Nephron progenitor cell (in vitro differentiated cells): ENCODE results near the gene PTPRD.

Experiments used
- DNase-seq: peaks from one replicate; pipeline ENCODE4 v3.0.0; 2021
- H3K27ac Mint-ChIP-seq: 2 replicates; pipeline ENCODE4 v1.8.0; 2021; ENCODE audit warnings: mild to moderate bottlenecking, moderate library complexity, mixed read lengths
- H3K27me3 Mint-ChIP-seq: 2 replicates; pipeline ENCODE4 v1.8.0; 2021; ENCODE audit warnings: mild to moderate bottlenecking, low read depth, mixed read lengths; ENCODE audit not compliant: poor library complexity
- H3K36me3 Mint-ChIP-seq: 2 replicates; pipeline ENCODE4 v1.8.0; 2021; ENCODE audit warnings: low read depth, mixed read lengths
- H3K4me1 Mint-ChIP-seq: 2 replicates; pipeline ENCODE4 v1.8.0; 2021; ENCODE audit warnings: mixed read lengths
- H3K4me3 Mint-ChIP-seq: 2 replicates; pipeline ENCODE4 v1.8.0; 2021; ENCODE audit warnings: mild to moderate bottlenecking, moderate library complexity, mixed read lengths
- H3K9me3 Mint-ChIP-seq: 2 replicates; pipeline ENCODE4 v1.8.0; 2021; ENCODE audit warnings: mild to moderate bottlenecking, moderate library complexity, mixed read lengths
- CTCF ChIP-seq: fragments of 200-600 bp; sonication (generic); IDR thresholded peaks from 2 replicates; pipeline ENCODE4 v1.5.0; 2021; ENCODE audit warnings: antibody characterized with exemption

PTPRD gene

DNA sequence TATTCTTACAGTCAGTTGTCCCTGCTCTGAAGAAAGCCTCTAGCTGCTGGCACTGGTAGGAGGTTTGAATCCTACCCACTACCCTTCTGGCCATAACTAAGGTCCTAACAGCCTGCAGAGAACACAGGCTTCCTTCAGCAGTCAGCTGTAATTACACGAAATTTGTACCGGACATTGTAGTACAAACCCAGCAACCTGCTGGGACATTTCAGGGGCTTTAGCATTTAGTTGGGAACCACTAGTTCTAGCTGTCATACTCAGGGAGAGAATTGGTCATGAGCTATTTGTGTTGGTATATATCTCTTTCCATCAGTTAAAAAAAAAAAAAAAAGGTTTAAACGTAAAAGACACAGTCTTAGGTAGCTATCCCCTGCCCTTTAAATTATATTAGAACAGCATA is 1743.0 kb downstream of the PTPRD start:
- DNase-seq, result no peak
- H3K36me3 Mint-ChIP-seq, result no peaks in the 10 kb centered on the region
- H3K9me3 Mint-ChIP-seq, result no peaks in the 10 kb centered on the region
- no peak overlapping the region for H3K4me3 Mint-ChIP-seq
- H3K27me3 Mint-ChIP-seq, result no peaks in the 10 kb centered on the region
- peaks cover 27% of the 10 kb centered on the region for H3K4me1 Mint-ChIP-seq
- H3K27ac Mint-ChIP-seq, result no peak overlapping the region
- TF ChIP-seq CTCF, result no peak

- Mint-ChIP-seq H3K9me3 (no peaks in the 10 kb centered on the region), H3K36me3 (no peaks in the 10 kb centered on the region), H3K4me3 (no peak overlapping the region), H3K27me3 (no peaks in the 10 kb centered on the region), H3K4me1 (peaks cover 36% of the 10 kb centered on the region), H3K27ac (no peak overlapping the region)
- DNase-seq, result no peak
- TF ChIP-seq CTCF, result no peak
Measured at GRCh38 chr9:8868632-8869031, 1744.2 kb downstream of the PTPRD start.

- Mint-ChIP-seq H3K27ac (no peak overlapping the region), H3K27me3 (no peaks in the 10 kb centered on the region), H3K9me3 (no peaks in the 10 kb centered on the region), H3K4me3 (no peak overlapping the region), H3K4me1 (peaks cover 33% of the 10 kb centered on the region), H3K36me3 (no peaks in the 10 kb centered on the region)
- no peak for DNase-seq
- no peak for TF ChIP-seq CTCF
Measured at GRCh38 chr9:8867148-8867547, 1745.7 kb downstream of the PTPRD start.

DNA sequence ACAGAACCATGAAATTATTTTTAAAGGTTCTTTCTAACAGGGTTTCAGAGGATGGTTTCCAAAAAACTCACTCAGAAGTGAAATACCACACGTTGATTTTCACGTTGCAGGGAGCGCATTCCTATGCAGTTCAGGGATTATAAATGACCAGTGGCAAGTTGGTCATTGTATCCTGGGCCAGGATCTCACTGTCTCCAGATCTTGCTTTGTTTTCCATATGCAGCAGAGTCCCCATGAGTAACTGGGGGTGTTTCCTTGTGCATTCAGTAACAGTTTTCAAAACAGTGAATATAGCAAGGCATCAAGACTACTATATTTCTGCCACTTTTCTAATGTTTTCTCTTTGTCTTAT is 1748.3 kb downstream of the PTPRD start:
- H3K4me3 Mint-ChIP-seq, result no peak overlapping the region
- H3K36me3 Mint-ChIP-seq, result no peaks in the 10 kb centered on the region
- TF ChIP-seq CTCF, result no peak
- H3K9me3 Mint-ChIP-seq, result no peaks in the 10 kb centered on the region
- no peaks in the 10 kb centered on the region for H3K27me3 Mint-ChIP-seq
- DNase-seq, result no peak
- peaks cover 19% of the 10 kb centered on the region for H3K4me1 Mint-ChIP-seq
- no peak overlapping the region for H3K27ac Mint-ChIP-seq

GRCh38 chr9:8863886-8864544 is 1748.8 kb downstream of the PTPRD start:
- peaks cover 24% of the 10 kb centered on the region for H3K4me1 Mint-ChIP-seq
- no peak for TF ChIP-seq CTCF
- H3K9me3 Mint-ChIP-seq, result no peaks in the 10 kb centered on the region
- no peak overlapping the region for H3K4me3 Mint-ChIP-seq
- no peak overlapping the region for H3K27ac Mint-ChIP-seq
- H3K27me3 Mint-ChIP-seq, result no peaks in the 10 kb centered on the region
- no peaks in the 10 kb centered on the region for H3K36me3 Mint-ChIP-seq
- no peak for DNase-seq

DNA sequence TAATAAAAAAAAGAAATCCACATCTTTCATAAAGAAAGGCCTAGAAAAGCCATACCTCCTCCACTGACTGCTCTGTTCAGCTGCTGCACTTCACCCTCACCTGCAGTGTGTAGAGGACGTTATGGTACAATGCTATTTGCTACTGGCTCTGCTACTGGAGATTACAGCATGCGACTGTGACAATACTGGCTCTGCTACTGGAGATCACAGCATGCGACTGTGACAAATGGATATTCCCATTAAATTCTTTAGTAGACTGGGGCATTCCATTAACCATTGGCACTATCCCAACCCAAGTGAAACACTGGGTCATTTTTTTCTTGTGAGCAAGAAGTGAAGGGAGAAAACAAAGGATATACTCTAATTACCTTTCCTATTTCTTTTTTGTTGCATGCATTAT is 1749.7 kb downstream of the PTPRD start:
- no peak for TF ChIP-seq CTCF
- DNase-seq, result no peak
- Mint-ChIP-seq H3K27ac (no peak overlapping the region), H3K27me3 (peaks cover 4% of the 10 kb centered on the region), H3K4me1 (peaks cover 32% of the 10 kb centered on the region), H3K9me3 (no peaks in the 10 kb centered on the region), H3K4me3 (no peak overlapping the region), H3K36me3 (no peaks in the 10 kb centered on the region)
